HepG2 (cell line): ENCODE results near the gene RAX. TPM values are rescaled to one million over a fixed set of nuclear protein-coding genes. Genes with fewer than 3 reads are reported as not detected.

Experiments used
- AGO1 ChIP-seq: fragments of 200-400 bp; formaldehyde crosslinking; IDR thresholded peaks from 2 replicates; pipeline ENCODE4 v1.6.1; 2017; ENCODE audit warnings: mild to moderate bottlenecking, low read depth, low read length, moderate library complexity; ENCODE audit not compliant: poor library complexity, severe bottlenecking
- BCL6 ChIP-seq: IDR thresholded peaks from 2 replicates; pipeline ENCODE4 v1.6.1; 2016; ENCODE audit warnings: missing genetic modification reagents, missing compliant biosample characterization
- ETV6 ChIP-seq: sonication (generic); formaldehyde crosslinking; conservative IDR thresholded peaks from 2 replicates; pipeline ENCODE4 v1.4.0; 2020; ENCODE audit warnings: missing genetic modification reagents
- GABPB1 ChIP-seq: IDR thresholded peaks from 2 replicates; pipeline ENCODE4 v1.6.1; 2016; ENCODE audit warnings: mild to moderate bottlenecking, missing genetic modification reagents, moderate library complexity, missing compliant biosample characterization
- GATAD1 ChIP-seq: IDR thresholded peaks from 2 replicates; pipeline ENCODE4 v1.6.1; 2016; ENCODE audit warnings: missing genetic modification reagents, missing compliant biosample characterization
- GPN1 ChIP-seq: sonication (generic); formaldehyde crosslinking; IDR thresholded peaks from 2 replicates; pipeline ENCODE4 v1.5.1; 2020; ENCODE audit warnings: missing genetic modification reagents, borderline replicate concordance
- HMG20A ChIP-seq: IDR thresholded peaks from 2 replicates; pipeline ENCODE4 v1.6.1; 2016; ENCODE audit warnings: borderline replicate concordance
- HNRNPL ChIP-seq: fragments of 200-400 bp; formaldehyde crosslinking; IDR thresholded peaks from 2 replicates; pipeline ENCODE4 v1.6.1; 2017; ENCODE audit warnings: mild to moderate bottlenecking, low read depth, low read length
- HNRNPLL ChIP-seq: fragments of 200-400 bp; formaldehyde crosslinking; IDR thresholded peaks from 2 replicates; pipeline ENCODE4 v1.6.1; 2017; ENCODE audit warnings: mild to moderate bottlenecking, low read depth, low read length; ENCODE audit not compliant: poor library complexity, severe bottlenecking
- KDM5B ChIP-seq: sonication (generic); formaldehyde crosslinking; IDR thresholded peaks from 2 replicates; pipeline ENCODE4 v1.4.0; 2020; ENCODE audit warnings: missing genetic modification reagents, mild to moderate bottlenecking, borderline replicate concordance
- PHF21A ChIP-seq: sonication (generic); formaldehyde crosslinking; IDR thresholded peaks from 2 replicates; pipeline ENCODE4 v1.5.0; 2020; ENCODE audit warnings: mild to moderate bottlenecking, missing genetic modification reagents
- RAD21 ChIP-seq: fragments of 450-650 bp; formaldehyde crosslinking; IDR thresholded peaks from 2 replicates; pipeline ENCODE4 v1.5.0; 2020; ENCODE audit warnings: mild to moderate bottlenecking
- SALL1 ChIP-seq: sonication (generic); formaldehyde crosslinking; IDR thresholded peaks from 2 replicates; pipeline ENCODE4 v1.8.0; 2022; ENCODE audit warnings: mild to moderate bottlenecking, missing genetic modification reagents
- STAG1 ChIP-seq: sonication (generic); formaldehyde crosslinking; IDR thresholded peaks from 2 replicates; pipeline ENCODE4 v1.4.0; 2020; ENCODE audit warnings: missing genetic modification reagents
- XRCC5 ChIP-seq: fragments of 200-400 bp; formaldehyde crosslinking; optimal IDR thresholded peaks from 2 replicates; pipeline ENCODE3; 2017; ENCODE audit warnings: mild to moderate bottlenecking, low read length
- ZNF598 ChIP-seq: sonication (generic); formaldehyde crosslinking; IDR thresholded peaks from 2 replicates; pipeline ENCODE4 v1.5.1; 2020; ENCODE audit warnings: mild to moderate bottlenecking, missing genetic modification reagents, borderline replicate concordance
- ZNF607 ChIP-seq: sonication (generic); formaldehyde crosslinking; IDR thresholded peaks from 2 replicates; pipeline ENCODE4 v1.5.1; 2020; ENCODE audit warnings: missing genetic modification reagents, mild to moderate bottlenecking, borderline replicate concordance
- ZSCAN21 ChIP-seq: sonication (generic); formaldehyde crosslinking; IDR thresholded peaks from 2 replicates; pipeline ENCODE4 v1.8.0; 2022; ENCODE audit warnings: mild to moderate bottlenecking, missing genetic modification reagents, moderate library complexity, borderline replicate concordance
- polyA plus RNA-seq, 8 experiments: library from polyadenylated mRNA; depleted of rRNA in 3 of 8; stranded (reverse) in 7 of 8; unstranded in 1 of 8; fragments of >200 nt; fragmentation: Illumina TruSeq in 4 of 8; extraction: Trizol in 4 of 8; gene quantifications; 2 replicates each; pipeline versions ENCODE4 v1.2.1 to v1.2.3, GENCODE V29; 2011 to 2016; ENCODE audit warnings: low read depth in 4 of 8, missing spikeins in 1 of 8, mixed read lengths in 1 of 8; ENCODE audit not compliant: insufficient read depth in 1 of 8
- total RNA-seq, 5 experiments: library from RNA; depleted of rRNA; stranded (reverse); fragments of >200 nt; fragmentation: Illumina TruSeq; extraction: Trizol; gene quantifications; 2 replicates each; pipeline ENCODE4 v1.2.3, GENCODE V29; 2016; ENCODE audit warnings: low read depth in 1 of 5
- TF ChIP-seq, protein P1 (sequence below): sonication (generic); formaldehyde crosslinking; IDR thresholded peaks from 2 replicates; pipeline ENCODE4 v1.4.0; 2020; ENCODE audit warnings: mild to moderate bottlenecking, missing genetic modification reagents
- TF ChIP-seq, protein P2 (sequence below): sonication (generic); formaldehyde crosslinking; IDR thresholded peaks from 2 replicates; pipeline ENCODE4 v1.5.1; 2020; ENCODE audit warnings: mild to moderate bottlenecking, moderate library complexity, missing genetic modification reagents
- TF ChIP-seq, protein P3 (sequence below): sonication (generic); formaldehyde crosslinking; IDR thresholded peaks from 2 replicates; pipeline ENCODE4 v1.9.0; 2022; ENCODE audit warnings: missing genetic modification reagents, mild to moderate bottlenecking, borderline replicate concordance
- TF ChIP-seq, protein P4 (sequence below): sonication (generic); formaldehyde crosslinking; IDR thresholded peaks from 2 replicates; pipeline ENCODE4 v1.8.1; 2023; ENCODE audit warnings: mild to moderate bottlenecking, moderate library complexity, missing genetic modification reagents
- TF ChIP-seq, protein P5 (sequence below): sonication (generic); formaldehyde crosslinking; IDR thresholded peaks from 2 replicates; pipeline ENCODE4 v1.4.0; 2020; ENCODE audit warnings: mild to moderate bottlenecking, missing genetic modification reagents

Gene RAX
- total and polyA plus RNA-seq, 2 of the 13 experiments (the other 11 are each of a cell fraction or from before 2014, with no cell fraction given) = not detected

DNA sequence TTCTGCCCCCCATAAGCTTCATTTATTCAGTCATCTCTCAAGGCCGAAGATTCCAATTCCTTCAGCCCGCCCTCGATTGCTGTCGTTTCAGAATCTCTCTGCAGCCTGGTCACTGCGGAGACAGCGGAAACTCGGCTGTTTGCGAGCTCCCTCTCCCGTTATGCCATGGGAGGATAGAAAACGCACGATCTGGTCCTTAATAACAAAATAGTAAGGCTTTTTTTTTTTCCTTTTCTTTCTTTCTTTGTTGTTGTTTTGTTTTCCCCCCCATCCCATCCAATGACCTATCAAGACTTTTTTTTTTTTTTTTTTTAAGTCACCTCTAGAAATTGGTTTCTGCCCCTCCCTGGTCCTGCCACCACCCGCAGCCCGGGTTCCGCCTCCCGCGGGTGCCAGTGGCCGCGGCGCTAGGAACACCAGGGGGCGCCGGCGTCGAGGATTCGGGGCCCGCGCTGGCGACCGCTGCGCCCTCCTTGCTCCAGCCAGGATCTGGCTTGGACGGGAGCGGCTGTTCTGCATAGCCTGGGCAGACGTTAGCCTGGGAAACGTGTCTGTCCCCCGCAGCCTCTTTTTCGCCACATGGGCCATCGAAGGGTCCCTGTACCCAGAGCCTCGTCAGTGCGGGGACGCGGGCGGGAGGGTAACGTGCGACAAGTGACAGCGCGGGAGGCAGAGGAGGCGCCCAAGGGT, 35.1 kb upstream of the RAX start (continued):
- TF ChIP-seq, protein P1, sequence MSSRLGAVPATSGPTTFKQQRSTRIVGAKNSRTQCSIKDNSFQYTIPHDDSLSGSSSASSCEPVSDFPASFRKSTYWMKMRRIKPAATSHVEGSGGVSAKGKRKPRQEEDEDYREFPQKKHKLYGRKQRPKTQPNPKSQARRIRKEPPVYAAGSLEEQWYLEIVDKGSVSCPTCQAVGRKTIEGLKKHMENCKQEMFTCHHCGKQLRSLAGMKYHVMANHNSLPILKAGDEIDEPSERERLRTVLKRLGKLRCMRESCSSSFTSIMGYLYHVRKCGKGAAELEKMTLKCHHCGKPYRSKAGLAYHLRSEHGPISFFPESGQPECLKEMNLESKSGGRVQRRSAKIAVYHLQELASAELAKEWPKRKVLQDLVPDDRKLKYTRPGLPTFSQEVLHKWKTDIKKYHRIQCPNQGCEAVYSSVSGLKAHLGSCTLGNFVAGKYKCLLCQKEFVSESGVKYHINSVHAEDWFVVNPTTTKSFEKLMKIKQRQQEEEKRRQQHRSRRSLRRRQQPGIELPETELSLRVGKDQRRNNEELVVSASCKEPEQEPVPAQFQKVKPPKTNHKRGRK (CRISPR knock-in tag) = peak; percentile 51; the same call in 1 of the 2 replicates
- TF ChIP-seq, protein P2, sequence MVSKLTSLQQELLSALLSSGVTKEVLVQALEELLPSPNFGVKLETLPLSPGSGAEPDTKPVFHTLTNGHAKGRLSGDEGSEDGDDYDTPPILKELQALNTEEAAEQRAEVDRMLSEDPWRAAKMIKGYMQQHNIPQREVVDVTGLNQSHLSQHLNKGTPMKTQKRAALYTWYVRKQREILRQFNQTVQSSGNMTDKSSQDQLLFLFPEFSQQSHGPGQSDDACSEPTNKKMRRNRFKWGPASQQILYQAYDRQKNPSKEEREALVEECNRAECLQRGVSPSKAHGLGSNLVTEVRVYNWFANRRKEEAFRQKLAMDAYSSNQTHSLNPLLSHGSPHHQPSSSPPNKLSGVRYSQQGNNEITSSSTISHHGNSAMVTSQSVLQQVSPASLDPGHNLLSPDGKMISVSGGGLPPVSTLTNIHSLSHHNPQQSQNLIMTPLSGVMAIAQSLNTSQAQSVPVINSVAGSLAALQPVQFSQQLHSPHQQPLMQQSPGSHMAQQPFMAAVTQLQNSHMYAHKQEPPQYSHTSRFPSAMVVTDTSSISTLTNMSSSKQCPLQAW (CRISPR knock-in tag) = 0 out of 2 replicates have a peak, but pooled peaks have one; percentile 31
- TF ChIP-seq, protein P3, sequence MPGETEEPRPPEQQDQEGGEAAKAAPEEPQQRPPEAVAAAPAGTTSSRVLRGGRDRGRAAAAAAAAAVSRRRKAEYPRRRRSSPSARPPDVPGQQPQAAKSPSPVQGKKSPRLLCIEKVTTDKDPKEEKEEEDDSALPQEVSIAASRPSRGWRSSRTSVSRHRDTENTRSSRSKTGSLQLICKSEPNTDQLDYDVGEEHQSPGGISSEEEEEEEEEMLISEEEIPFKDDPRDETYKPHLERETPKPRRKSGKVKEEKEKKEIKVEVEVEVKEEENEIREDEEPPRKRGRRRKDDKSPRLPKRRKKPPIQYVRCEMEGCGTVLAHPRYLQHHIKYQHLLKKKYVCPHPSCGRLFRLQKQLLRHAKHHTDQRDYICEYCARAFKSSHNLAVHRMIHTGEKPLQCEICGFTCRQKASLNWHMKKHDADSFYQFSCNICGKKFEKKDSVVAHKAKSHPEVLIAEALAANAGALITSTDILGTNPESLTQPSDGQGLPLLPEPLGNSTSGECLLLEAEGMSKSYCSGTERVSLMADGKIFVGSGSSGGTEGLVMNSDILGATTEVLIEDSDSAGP (CRISPR knock-in tag) = peak; percentile 52
- TF ChIP-seq PHF21A (CRISPR knock-in tag) (0 out of 2 replicates have a peak, but pooled peaks have one; percentile 10), STAG1 (peak; percentile 81), XRCC5 (peak; percentile 73), GPN1 (CRISPR knock-in tag) (no peak), ETV6 (no peak; the same call in 1 of the 2 replicates), ZNF598 (CRISPR knock-in tag) (peak; percentile 28; the same call in 1 of the 2 replicates), HNRNPL (0 out of 2 replicates have a peak, but pooled peaks have one; percentile 50), RAD21 (CRISPR knock-in tag) (peak; percentile 77), GATAD1 (CRISPR knock-in tag) (no peak), ZNF607 (CRISPR knock-in tag) (0 out of 2 replicates have a peak, but pooled peaks have one; percentile 25), SALL1 (CRISPR knock-in tag) (peak; percentile 30; the same call in 1 of the 2 replicates), GABPB1 (CRISPR knock-in tag) (peak; percentile 63; the same call in 1 of the 2 replicates), KDM5B (peak; percentile 20; the same call in 1 of the 2 replicates), ZSCAN21 (CRISPR knock-in tag) (peak; percentile 28; the same call in 1 of the 2 replicates), BCL6 (CRISPR knock-in tag) (0 out of 2 replicates have a peak, but pooled peaks have one; percentile 14), HNRNPLL (peak; percentile 67), HMG20A (CRISPR knock-in tag) (no peak), AGO1 (no peak)
- TF ChIP-seq, protein P4, sequence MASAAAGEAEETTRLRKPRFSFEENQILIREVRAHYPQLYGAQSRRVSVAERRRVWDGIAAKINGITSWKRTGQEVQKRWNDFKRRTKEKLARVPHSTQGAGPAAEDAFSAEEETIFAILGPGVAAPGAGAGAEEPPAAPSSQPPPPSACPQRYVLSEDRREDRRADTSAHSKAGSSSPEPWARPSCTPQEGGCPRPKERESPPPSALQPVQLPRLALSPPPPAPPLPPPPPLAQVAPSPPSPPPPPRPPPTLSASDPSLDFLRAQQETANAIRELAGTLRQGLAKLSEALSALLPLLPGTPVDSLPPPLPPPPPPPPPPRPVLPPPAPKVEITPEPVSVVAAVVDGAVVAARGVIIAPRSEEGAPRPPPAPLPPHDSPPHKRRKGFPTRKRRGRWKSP (CRISPR knock-in tag) = peak; percentile 77; the same call in 1 of the 2 replicates
- TF ChIP-seq, protein P5, sequence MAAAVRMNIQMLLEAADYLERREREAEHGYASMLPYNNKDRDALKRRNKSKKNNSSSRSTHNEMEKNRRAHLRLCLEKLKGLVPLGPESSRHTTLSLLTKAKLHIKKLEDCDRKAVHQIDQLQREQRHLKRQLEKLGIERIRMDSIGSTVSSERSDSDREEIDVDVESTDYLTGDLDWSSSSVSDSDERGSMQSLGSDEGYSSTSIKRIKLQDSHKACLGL (CRISPR knock-in tag) = 0 out of 2 replicates have a peak, but pooled peaks have one; percentile 31
